Embryonic facial prominence (tissue), 1 donor: ENCODE measurements around the gene ADARB2.

Source experiments
- DNase-seq: peaks from one replicate; pipeline ENCODE4 v3.0.0-alpha.2; 2016; ENCODE audit errors: extremely low spot score

ADARB2 gene

GRCh38 chr10:1495915-1496517, 241.3 kb downstream of the ADARB2 start:
- no peak for DNase-seq

- no peak for DNase-seq
Observed at GRCh38 chr10:1492641-1493040, 244.7 kb downstream of the ADARB2 start.

- DNase-seq: no peak
Observed at GRCh38 chr10:1491901-1492300, 245.4 kb downstream of the ADARB2 start.

GRCh38 chr10:1489801-1490200, 247.5 kb downstream of the ADARB2 start:
- no peak for DNase-seq

- no peak for DNase-seq
Observed at GRCh38 chr10:1488970-1489548, 248.3 kb downstream of the ADARB2 start.

- DNase-seq: no peak
Observed at GRCh38 chr10:1486841-1487687, 250.3 kb downstream of the ADARB2 start.

GRCh38 chr10:1485357-1485756, 252.0 kb downstream of the ADARB2 start:
- DNase-seq: no peak

GRCh38 chr10:1483826-1484225, 253.5 kb downstream of the ADARB2 start:
- no peak for DNase-seq

- DNase-seq: no peak
Observed at GRCh38 chr10:1483246-1483645, 254.1 kb downstream of the ADARB2 start.

GRCh38 chr10:1477578-1477977, 259.7 kb downstream of the ADARB2 start:
- no peak for DNase-seq

GRCh38 chr10:1476455-1476803, 260.9 kb downstream of the ADARB2 start:
- DNase-seq: no peak

- no peak for DNase-seq
Observed at GRCh38 chr10:1475771-1476454, 261.4 kb downstream of the ADARB2 start.

GRCh38 chr10:1475098-1475591, 262.2 kb downstream of the ADARB2 start:
- no peak for DNase-seq

- no peak for DNase-seq
Observed at GRCh38 chr10:1474376-1475097, 262.8 kb downstream of the ADARB2 start.

- DNase-seq: no peak
Observed at GRCh38 chr10:1473874-1474273, 263.5 kb downstream of the ADARB2 start.

GRCh38 chr10:1472178-1472958, 265.0 kb downstream of the ADARB2 start:
- DNase-seq: no peak

GRCh38 chr10:1468811-1469210, 268.5 kb downstream of the ADARB2 start:
- DNase-seq: no peak

- no peak for DNase-seq
Observed at GRCh38 chr10:1467334-1468076, 269.8 kb downstream of the ADARB2 start.

GRCh38 chr10:1465993-1466764, 271.1 kb downstream of the ADARB2 start:
- DNase-seq: no peak
